Measurements from ENCODE around the gene RBM25.
"Not testable (repeated sequence)": the region's sequence is repeated elsewhere in the genome, so short reads cannot be mapped to it uniquely, and the experiment has no call there.

Gene RBM25

DNA sequence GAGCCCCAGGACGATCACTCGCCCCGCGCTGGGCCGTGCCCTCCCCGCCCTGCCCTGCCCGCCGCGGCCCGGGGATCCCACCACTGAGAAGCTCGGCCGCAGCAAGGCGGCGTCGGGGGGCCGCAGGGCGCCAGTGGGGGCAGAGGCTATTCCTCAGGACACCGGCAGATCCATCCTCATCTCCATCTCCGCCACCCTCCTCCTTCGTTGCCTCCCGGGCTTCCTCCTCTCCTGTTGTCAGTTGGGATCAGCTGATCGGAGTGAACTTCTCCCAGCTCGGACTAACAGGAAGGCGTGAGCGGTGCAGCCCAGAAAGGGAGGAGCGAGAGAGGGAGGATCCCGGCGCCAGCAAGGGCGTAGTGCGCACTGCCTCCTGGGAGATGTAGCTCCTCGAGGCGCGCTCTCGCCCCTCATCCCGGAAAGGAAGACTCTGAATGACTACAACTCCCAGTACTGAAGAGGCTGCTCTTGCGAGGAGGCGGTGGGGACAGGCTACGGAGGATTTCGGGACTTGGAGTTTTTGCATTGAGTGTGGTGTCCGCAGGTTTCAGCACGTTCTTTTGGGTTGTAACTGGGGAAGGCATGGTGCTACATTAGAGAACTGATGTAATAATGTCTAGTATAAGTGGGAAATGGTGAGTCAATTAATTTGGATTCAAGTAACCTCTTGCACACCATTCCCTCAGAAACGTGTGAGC lies 31.3 kb upstream of the RBM25 start, which contains the start of gene ZFYVE1:
Gene ZFYVE1, minus strand, starts transcription at position 262 of the 698 bp plus-strand sequence. CDS start 2,598 bp downstream, outside the sequence.
- TF ChIP-seq, protein P1, sequence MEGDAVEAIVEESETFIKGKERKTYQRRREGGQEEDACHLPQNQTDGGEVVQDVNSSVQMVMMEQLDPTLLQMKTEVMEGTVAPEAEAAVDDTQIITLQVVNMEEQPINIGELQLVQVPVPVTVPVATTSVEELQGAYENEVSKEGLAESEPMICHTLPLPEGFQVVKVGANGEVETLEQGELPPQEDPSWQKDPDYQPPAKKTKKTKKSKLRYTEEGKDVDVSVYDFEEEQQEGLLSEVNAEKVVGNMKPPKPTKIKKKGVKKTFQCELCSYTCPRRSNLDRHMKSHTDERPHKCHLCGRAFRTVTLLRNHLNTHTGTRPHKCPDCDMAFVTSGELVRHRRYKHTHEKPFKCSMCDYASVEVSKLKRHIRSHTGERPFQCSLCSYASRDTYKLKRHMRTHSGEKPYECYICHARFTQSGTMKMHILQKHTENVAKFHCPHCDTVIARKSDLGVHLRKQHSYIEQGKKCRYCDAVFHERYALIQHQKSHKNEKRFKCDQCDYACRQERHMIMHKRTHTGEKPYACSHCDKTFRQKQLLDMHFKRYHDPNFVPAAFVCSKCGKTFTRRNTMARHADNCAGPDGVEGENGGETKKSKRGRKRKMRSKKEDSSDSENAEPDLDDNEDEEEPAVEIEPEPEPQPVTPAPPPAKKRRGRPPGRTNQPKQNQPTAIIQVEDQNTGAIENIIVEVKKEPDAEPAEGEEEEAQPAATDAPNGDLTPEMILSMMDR (conservative IDR thresholded peaks at IDR 0.05; ENCODE audit: control insufficient read depth, insufficient read depth, low read depth, low read length): no peak
- H3K4me3 ChIP-seq (ENCODE audit: control insufficient read depth, low read depth, low read length): peak within 1 kb of the TSS; percentile 80
- DNase-seq (ENCODE audit: low read depth): peak; percentile 98

DNA sequence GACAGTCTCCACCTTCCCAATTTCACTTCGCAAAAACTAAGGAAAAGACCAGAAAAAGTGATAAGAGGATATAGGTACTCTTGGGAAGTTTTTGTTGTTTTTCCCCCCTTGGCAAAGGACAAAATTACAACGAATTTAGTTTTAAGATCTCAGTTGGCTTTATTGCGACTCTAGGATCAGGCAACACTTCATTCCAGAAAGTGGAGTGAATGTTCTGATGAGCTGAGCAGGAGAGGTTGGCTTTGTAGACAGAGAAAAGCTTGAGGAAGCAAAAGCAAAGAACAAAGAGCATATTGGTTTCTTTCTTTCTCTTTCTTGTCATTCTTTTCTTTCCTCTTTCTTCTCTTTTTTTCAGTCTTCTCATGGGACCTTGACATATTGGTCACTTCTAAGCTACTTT lies 30.8 kb upstream of the RBM25 start:
- H3K4me3 ChIP-seq (ENCODE audit: control insufficient read depth, low read depth, low read length): peak overlapping the region; percentile 80
- TF ChIP-seq, protein P1 (conservative IDR thresholded peaks at IDR 0.05; ENCODE audit: control insufficient read depth, insufficient read depth, low read depth, low read length): no peak
- DNase-seq (ENCODE audit: low read depth): no peak

DNA sequence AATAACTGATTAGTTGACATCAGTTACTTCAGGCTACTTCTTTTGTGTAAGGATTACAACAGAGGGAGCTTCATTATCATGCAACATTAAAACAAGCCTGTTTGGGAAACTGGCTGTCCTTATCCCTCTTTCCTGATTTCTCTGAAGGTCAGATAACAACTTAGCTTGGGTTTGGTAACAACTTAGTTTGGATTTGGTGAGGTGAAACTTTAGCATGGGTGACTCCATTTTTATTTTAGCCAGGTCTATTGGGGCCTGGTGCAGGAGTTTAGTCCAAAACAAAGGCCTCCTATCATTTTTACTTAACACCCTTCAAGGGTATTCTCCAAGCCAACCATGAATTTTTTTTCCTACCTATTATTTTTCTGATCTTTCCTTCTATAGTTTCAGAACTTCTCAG lies 30.4 kb upstream of the RBM25 start:
- DNase-seq (ENCODE audit: low read depth): no peak
- TF ChIP-seq, protein P1 (conservative IDR thresholded peaks at IDR 0.05; ENCODE audit: control insufficient read depth, insufficient read depth, low read depth, low read length): no peak
- no peak overlapping the region for H3K4me3 ChIP-seq (ENCODE audit: control insufficient read depth, low read depth, low read length)

DNA sequence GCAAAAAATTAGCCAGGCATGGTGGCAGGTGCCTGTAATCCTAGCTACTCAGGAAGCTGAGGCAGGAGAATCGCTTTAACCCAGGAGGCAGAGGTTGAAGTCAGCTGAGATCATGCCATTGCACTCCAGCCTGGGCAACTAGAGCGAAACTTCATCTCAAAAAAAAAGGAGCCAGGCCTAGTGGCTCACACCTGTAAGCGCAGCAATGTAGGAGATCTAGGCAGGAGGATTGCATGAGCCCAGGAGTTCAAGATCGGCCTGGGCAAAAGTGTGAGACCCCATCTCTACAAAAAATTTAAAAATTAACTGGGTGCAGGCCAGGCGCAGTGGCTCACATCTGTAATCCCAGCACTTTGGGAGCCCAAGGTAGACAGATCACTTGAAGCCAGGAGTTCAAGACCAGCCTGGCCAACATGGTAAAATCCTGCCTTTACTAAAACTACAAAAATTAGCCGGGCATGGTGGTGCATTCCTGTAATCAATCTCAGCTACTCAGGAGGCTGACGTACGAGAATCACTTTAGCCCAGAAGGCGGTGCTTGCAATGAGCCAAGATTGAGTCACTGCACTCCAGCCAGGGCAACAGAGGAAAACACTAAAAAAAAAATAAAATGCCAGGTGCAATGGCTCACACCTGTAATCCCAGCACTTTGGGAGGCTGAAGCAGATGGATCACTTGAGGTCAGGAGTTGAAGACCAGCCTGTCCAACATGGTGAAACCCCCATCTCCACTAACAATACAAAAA lies 21.5 kb upstream of the RBM25 start:
- DNase-seq (ENCODE audit: low read depth): peak; percentile 51
- H3K4me3 ChIP-seq (ENCODE audit: control insufficient read depth, low read depth, low read length): not testable (repeated sequence)

DNA sequence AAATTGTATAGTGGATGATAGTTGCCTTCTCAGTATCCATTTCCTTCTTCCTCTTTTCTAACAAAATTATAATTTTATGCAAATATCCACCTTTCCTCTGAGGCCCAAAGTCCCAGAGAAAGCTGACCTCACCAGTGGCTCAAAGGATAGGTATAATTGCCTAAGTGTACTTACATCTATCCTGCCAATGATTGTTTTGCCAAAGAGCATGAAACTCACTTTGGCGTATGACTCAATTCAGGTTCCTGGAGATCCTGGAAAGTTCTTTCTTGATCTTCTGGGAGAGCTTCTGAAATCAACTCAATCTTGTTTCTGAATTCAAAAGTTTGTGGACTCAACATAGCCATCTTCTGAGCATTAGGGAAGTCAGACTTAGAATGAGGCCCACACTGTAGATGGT lies 10.5 kb upstream of the RBM25 start:
- TF ChIP-seq, protein P1 (conservative IDR thresholded peaks at IDR 0.05; ENCODE audit: control insufficient read depth, insufficient read depth, low read depth, low read length): no peak
- DNase-seq (ENCODE audit: low read depth): no peak

DNA sequence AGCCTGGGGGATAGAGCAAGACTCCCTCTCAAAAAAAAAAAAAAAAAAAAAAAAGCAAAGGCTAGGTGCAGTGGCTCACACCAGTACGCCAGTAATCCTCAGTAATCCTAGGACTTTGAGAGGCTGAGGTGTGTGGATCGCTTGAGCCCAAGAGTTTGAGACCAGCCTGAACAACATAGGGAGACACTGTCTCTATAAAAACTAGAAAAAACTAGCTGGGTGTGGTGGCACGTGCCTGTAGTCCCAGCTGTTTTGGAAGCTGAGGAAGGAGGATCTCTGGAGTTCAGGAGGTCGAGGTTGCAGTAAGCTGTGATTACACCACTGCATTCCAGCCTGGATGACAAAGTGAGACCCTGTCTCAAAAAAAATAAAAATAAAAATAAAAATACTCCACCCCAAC lies 8.9 kb upstream of the RBM25 start:
- H3K4me3 ChIP-seq (ENCODE audit: control insufficient read depth, low read depth, low read length): no peak overlapping the region
- DNase-seq (ENCODE audit: low read depth): no peak
- TF ChIP-seq, protein P1 (conservative IDR thresholded peaks at IDR 0.05; ENCODE audit: control insufficient read depth, insufficient read depth, low read depth, low read length): no peak

More for the DNA sequence above, 10.5 kb upstream of the RBM25 start:
- no peak overlapping the region for H3K4me3 ChIP-seq (ENCODE audit: control insufficient read depth, low read depth, low read length)

DNA sequence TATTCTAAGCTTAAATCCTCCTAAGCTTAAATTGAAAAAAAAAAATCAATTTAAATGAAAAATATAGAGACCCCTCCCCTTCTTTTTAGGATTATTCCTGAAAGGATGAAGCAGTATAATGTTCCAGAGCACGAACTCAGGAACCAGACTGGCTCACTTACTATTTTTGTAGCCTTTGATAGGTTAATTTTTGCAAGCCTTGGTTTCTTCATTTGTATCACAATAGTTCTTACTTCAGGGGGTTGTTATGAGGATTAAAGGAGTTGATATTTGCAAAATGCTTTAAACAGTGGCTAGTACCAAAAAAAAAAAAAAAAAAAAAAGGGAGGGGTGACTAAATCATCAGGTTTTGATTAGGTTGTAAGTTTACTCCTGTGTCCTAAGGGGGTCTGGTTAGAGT lies 3.1 kb upstream of the RBM25 start:
- TF ChIP-seq, protein P1 (conservative IDR thresholded peaks at IDR 0.05; ENCODE audit: control insufficient read depth, insufficient read depth, low read depth, low read length): no peak
- no peak overlapping the region for H3K4me3 ChIP-seq (ENCODE audit: control insufficient read depth, low read depth, low read length)
- no peak for DNase-seq (ENCODE audit: low read depth)
